Neural cell (in vitro differentiated cells): ENCODE measurements around the gene HECW1.
"Not testable (repeated sequence)": the region's sequence is repeated elsewhere in the genome, so short reads cannot be mapped to it uniquely, and the experiment has no call there.

ENCODE experiments used
- EP300 ChIP-seq: fragments of 450-650 bp; conservative IDR thresholded peaks from 2 replicates; pipeline ENCODE4 v1.6.1; 2014; ENCODE audit warnings: antibody characterized with exemption, mild to moderate bottlenecking, moderate library complexity; ENCODE audit not compliant: poor library complexity, severe bottlenecking
- EZH2 ChIP-seq: fragments of 200-600, 300-800 bp; shearing (Covaris generic), sonication (generic); IDR thresholded peaks from 2 replicates; pipeline ENCODE4 v1.6.1; 2014; ENCODE audit warnings: antibody characterized with exemption, low read length, borderline replicate concordance, mild to moderate bottlenecking; ENCODE audit not compliant: insufficient read depth, poor library complexity, severe bottlenecking
- MXI1 ChIP-seq: fragments of 450-650 bp; conservative IDR thresholded peaks from 2 replicates; pipeline ENCODE4 v1.6.1; 2014; ENCODE audit warnings: antibody characterized with exemption, mild to moderate bottlenecking; ENCODE audit not compliant: poor library complexity, severe bottlenecking
- POLR2AphosphoS5 ChIP-seq: IDR thresholded peaks from 2 replicates; pipeline ENCODE4 v1.6.1; 2012
- SMC3 ChIP-seq: fragments of 450-650 bp; conservative IDR thresholded peaks from 2 replicates; pipeline ENCODE4 v1.6.1; 2014; ENCODE audit warnings: antibody characterized with exemption, mild to moderate bottlenecking, moderate library complexity; ENCODE audit not compliant: poor library complexity
- TAF1 ChIP-seq: IDR thresholded peaks from 2 replicates; pipeline ENCODE4 v1.6.1; 2012; ENCODE audit warnings: low read depth
- TF ChIP-seq, protein P1 (sequence below): fragments of 450-650 bp; IDR thresholded peaks from 2 replicates; pipeline ENCODE4 v1.5.1; 2014; ENCODE audit warnings: antibody characterized with exemption, mild to moderate bottlenecking, moderate library complexity; ENCODE audit not compliant: poor library complexity, severe bottlenecking
- TF ChIP-seq, protein P2 (sequence below): IDR thresholded peaks from 2 replicates; pipeline ENCODE4 v1.6.1; 2012; ENCODE audit warnings: borderline replicate concordance

DNA sequence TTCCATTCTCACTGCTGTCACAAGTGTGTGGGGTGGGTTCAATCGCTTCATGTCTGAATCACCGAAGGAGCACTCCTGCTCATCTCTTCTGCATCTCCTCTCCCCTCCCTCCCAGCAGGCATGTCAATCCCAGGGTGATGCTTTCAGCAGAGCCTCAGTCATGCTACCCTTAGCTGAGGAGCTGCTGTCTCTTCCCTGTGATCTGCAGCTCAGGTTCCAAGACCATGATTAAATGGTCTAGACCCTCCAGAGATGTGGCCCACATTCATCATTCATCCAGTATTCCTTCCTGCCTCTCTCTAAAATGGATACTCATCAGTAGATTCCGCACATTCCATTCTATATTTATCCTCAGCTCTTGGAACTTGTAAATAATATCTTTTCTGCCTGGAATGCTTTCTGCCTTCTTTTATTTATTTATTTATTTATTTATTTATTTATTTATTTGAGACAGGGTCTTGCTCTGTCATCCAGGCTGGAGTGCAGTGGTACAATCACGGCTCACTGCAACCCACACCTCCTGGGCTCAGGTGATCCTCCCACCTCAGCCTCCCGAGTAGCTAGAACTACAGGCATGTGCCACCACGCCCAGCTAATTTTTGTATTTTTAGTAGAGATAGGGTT is 24.8 kb downstream of the HECW1 start:
- TF ChIP-seq, protein P1, sequence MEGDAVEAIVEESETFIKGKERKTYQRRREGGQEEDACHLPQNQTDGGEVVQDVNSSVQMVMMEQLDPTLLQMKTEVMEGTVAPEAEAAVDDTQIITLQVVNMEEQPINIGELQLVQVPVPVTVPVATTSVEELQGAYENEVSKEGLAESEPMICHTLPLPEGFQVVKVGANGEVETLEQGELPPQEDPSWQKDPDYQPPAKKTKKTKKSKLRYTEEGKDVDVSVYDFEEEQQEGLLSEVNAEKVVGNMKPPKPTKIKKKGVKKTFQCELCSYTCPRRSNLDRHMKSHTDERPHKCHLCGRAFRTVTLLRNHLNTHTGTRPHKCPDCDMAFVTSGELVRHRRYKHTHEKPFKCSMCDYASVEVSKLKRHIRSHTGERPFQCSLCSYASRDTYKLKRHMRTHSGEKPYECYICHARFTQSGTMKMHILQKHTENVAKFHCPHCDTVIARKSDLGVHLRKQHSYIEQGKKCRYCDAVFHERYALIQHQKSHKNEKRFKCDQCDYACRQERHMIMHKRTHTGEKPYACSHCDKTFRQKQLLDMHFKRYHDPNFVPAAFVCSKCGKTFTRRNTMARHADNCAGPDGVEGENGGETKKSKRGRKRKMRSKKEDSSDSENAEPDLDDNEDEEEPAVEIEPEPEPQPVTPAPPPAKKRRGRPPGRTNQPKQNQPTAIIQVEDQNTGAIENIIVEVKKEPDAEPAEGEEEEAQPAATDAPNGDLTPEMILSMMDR = not testable (repeated sequence)
- TF ChIP-seq, protein P2, sequence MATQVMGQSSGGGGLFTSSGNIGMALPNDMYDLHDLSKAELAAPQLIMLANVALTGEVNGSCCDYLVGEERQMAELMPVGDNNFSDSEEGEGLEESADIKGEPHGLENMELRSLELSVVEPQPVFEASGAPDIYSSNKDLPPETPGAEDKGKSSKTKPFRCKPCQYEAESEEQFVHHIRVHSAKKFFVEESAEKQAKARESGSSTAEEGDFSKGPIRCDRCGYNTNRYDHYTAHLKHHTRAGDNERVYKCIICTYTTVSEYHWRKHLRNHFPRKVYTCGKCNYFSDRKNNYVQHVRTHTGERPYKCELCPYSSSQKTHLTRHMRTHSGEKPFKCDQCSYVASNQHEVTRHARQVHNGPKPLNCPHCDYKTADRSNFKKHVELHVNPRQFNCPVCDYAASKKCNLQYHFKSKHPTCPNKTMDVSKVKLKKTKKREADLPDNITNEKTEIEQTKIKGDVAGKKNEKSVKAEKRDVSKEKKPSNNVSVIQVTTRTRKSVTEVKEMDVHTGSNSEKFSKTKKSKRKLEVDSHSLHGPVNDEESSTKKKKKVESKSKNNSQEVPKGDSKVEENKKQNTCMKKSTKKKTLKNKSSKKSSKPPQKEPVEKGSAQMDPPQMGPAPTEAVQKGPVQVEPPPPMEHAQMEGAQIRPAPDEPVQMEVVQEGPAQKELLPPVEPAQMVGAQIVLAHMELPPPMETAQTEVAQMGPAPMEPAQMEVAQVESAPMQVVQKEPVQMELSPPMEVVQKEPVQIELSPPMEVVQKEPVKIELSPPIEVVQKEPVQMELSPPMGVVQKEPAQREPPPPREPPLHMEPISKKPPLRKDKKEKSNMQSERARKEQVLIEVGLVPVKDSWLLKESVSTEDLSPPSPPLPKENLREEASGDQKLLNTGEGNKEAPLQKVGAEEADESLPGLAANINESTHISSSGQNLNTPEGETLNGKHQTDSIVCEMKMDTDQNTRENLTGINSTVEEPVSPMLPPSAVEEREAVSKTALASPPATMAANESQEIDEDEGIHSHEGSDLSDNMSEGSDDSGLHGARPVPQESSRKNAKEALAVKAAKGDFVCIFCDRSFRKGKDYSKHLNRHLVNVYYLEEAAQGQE = not testable (repeated sequence)
- TF ChIP-seq EP300, POLR2AphosphoS5, TAF1, MXI1, EZH2, SMC3: not testable (repeated sequence)
